KOPT-K1 (cell line): ENCODE measurements around the gene LRPAP1.
"Not testable (repeated sequence)": the region's sequence is repeated elsewhere in the genome, so short reads cannot be mapped to it uniquely, and the experiment has no call there.

Experiments used
- H3K27ac ChIP-seq: fragments of 200-600 bp; sonication (generic); 2 replicates; pipeline ENCODE4 v1.5.1; 2016; ENCODE audit warnings: antibody characterized with exemption, mild to moderate bottlenecking, low read depth, low read length; ENCODE audit not compliant: poor library complexity, severe bottlenecking
- H3K36me3 ChIP-seq: fragments of 200-600 bp; sonication (generic); 2 replicates; pipeline ENCODE4 v1.5.1; 2017; ENCODE audit warnings: antibody characterized with exemption, mild to moderate bottlenecking, low read length, moderate library complexity; ENCODE audit not compliant: insufficient read depth
- H3K9me3 ChIP-seq: fragments of 200-600 bp; sonication (generic); 2 replicates; pipeline ENCODE4 v1.5.1; 2017; ENCODE audit warnings: antibody characterized with exemption, low read length, mild to moderate bottlenecking; ENCODE audit not compliant: insufficient read depth, poor library complexity, severe bottlenecking

Gene LRPAP1

DNA sequence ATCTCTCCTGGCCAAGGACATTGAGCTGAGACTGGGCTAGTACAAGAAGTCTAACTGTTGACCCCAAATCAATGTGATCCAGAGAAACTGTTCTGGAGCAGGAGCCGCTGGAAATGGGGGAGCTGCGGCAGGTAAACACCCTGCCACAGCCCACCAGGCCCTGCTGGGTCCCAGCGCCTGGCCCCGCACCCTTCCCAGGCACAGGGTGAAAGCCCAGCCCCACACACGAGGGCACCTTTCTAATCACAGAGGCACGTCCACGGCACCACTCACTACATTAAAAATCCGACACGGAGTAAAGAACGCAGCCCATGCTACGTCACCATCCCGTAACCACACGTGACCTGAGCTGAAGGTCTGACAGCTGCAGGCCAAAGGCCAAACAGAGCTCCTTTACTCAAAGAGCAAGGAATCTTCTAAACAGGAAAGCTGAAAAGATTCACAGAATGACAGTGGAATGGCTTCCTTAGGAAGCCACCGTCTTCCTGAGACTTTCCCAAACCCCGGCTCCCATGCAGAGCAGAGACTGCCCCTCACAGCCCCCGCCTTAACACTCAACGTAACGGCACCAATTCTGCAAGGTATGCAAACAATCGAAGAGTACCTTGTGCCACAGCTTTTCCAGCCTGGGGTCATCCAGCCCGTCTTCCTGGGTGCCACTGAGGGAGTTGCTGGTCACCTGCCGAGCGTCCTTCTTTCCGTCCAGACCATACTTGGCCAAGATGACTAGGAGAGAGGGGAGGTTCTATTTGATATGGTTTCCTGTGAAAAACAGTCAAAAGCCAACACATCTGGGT lies 12.6 kb downstream of the LRPAP1 start:
- peaks cover 96% of the 10 kb centered on the region for H3K36me3 ChIP-seq
- no peaks in the 10 kb centered on the region for H3K9me3 ChIP-seq
- H3K27ac ChIP-seq, result no peak overlapping the region

DNA sequence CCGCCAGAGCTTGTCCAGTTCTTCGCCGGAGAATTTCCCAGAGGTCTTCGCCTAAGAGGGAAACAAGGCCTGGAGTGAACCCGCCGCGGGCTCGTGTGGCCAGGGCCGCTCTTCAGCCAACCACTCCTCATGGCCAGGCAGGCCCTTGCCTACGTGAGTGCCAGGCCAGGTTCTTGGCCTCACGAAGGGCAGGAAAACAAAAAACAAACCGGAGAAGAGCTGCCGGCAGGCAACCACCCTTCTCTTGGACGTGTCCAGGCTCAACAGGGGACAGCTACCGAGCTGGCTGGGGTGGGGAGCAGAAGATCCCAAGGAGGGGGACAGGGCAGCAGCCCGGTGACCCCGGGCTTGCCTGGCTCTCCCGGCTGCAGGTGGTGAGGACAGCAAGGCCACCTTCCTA lies 13.3 kb downstream of the LRPAP1 start:
- Histone ChIP-seq H3K9me3 (no peaks in the 10 kb centered on the region), H3K36me3 (peaks cover 96% of the 10 kb centered on the region), H3K27ac (no peak overlapping the region)

GRCh38 chr4:3518511-3518880 lies 13.7 kb downstream of the LRPAP1 start:
- Histone ChIP-seq H3K36me3 (peaks cover 96% of the 10 kb centered on the region), H3K9me3 (no peaks in the 10 kb centered on the region), H3K27ac (no peak overlapping the region)

DNA sequence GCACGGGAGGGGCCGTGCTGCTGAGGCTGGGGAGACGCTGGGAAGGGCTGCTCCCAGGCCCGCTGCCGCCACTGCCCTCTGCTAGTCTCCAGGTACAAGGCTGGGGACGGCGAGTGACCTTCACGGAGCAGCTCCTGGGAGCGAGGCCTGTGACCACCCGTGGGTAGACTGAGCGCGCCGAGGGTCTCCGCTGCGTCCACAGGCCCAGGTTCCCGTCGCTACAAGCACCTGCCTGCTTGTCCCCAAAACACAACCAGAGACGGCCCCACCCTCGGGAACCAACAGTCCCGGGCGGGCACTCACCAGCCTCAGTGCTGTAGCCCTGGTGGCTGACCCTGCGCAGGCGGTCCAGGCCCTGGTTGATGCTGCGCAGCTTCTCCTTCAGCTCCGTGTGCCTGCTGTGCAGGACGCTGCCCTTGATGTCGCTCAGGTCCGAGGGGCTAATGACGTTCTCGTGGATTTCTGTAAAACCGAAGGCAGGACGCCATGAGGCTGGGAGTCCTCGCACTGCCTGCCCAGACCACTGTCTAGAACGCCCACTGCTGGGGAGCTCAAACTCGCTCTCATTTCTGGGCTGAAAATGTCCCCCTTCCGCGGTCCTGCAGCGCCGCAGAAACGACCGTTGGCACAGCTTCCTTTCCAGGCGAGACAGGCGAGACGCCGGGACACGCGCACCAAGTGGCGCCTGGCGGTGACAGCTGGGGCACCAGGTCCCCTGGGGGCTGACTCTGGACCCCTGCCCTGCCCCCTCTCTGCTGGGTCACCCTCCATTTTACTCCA lies 14.3 kb downstream of the LRPAP1 start:
- Histone ChIP-seq H3K36me3 (peaks cover 96% of the 10 kb centered on the region), H3K27ac (no peak overlapping the region), H3K9me3 (no peaks in the 10 kb centered on the region)

DNA sequence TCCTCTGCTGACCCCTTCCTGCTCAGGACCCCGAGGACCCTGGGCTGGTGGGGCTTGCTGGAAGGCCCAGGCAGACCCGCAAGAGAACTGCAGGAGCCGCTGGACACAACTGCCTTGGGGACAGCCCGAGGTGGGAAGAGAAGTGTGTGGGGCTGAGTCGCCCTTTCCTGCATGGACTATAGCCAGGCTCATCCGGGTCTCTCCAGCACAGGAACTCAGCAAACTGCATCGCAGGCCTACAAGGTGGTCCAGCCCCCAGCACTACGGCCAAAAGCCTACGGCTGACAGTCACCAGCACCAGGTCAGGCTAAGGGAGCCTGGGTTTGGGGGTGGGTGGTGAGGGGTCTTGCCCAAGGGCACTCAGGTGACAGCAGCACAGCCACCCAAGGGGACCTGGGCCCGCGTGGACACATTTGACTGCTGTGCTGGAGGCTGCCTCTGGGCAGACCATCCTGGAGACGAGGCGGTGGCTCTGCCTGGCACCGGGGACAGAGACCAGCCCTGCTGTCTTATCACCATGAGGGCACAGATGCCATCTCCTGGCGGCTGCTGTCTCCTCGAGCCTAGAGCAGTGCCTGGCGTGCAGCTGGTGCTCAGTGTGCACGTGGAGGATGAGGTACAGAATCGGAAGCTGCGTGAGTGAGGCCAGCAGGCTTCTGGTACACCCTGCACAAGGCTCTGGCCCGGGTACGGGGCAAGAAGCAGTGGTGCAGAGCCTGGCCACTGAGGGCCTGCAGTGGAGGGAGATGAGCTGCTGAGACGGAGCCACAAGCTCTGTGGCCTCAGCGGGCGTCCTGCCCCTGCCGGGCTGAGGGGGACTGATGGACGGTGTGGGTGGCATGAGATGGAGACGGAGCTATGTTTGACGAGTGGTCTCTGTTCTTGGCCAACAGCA lies 15.1 kb downstream of the LRPAP1 start:
- H3K36me3 ChIP-seq, result peaks cover 96% of the 10 kb centered on the region
- no peaks in the 10 kb centered on the region for H3K9me3 ChIP-seq
- H3K27ac ChIP-seq, result no peak overlapping the region

DNA sequence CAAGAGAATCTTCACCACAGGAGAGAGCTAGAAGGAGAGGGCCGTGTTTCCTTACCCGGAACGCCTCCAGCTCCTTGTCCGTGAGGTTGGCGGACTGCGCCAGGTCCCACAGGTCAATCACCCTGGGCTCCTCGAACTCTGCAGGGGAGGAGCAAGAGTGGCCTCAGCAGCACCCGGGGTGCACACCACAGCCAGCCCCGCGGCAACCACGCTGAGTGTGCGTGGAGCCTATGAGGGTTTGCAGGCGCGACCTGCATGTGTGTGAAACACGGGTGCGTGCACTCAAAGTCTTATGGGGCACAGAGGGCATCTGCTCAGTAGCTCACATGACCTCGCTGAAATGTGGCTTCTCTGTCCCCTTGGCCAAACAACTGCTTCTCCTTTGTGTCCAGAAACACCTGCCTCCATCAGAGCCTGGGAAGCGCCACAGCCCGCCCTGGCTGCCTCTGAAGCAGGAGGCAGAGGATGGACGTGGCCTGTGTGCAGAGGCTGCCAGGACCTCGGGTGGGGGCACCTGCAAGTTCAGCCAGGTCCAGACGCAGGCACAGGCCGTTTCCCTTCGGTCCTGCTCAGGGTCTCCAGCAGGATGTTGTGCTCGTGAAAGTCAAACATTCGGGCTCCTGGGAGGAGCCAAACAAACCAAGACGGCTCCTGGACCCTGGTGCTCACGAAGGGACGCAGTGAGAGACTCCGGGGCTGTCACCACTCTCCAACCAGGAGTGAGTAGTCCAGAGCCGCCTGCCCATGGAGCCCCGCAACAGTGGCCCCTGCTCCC lies 16.0 kb downstream of the LRPAP1 start:
- peaks cover 97% of the 10 kb centered on the region for H3K36me3 ChIP-seq
- H3K9me3 ChIP-seq, result no peaks in the 10 kb centered on the region
- H3K27ac ChIP-seq, result no peak overlapping the region

GRCh38 chr4:3515646-3516045 lies 16.6 kb downstream of the LRPAP1 start:
- no peaks in the 10 kb centered on the region for H3K9me3 ChIP-seq
- peaks cover 97% of the 10 kb centered on the region for H3K36me3 ChIP-seq
- H3K27ac ChIP-seq, result no peak overlapping the region

GRCh38 chr4:3514806-3515501 lies 17.3 kb downstream of the LRPAP1 start:
- Histone ChIP-seq H3K36me3 (peaks cover 96% of the 10 kb centered on the region), H3K9me3 (no peaks in the 10 kb centered on the region), H3K27ac (no peak overlapping the region)

- H3K9me3 ChIP-seq, result no peaks in the 10 kb centered on the region
- no peak overlapping the region for H3K27ac ChIP-seq
- peaks cover 96% of the 10 kb centered on the region for H3K36me3 ChIP-seq
Measured at GRCh38 chr4:3514221-3514780, 17.9 kb downstream of the LRPAP1 start.

DNA sequence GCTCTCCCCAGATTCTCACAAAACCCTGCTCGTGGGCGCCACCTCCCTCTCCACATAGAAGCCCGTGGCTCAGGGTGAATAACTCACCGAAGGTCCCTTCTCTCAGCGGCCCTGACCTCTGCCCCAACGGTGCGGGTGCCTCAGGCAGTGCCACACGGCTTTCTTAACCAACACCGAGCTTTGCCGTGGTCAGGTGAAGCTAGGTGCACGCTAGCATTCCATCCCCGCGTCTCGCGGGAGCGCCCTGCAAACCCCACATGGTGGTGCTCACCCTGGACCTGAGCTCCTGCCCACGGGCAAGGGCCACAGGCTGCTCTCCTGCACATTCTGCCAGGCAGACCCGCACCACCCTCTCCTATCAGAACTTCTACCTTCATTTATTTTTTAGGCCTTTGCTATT lies 18.4 kb downstream of the LRPAP1 start:
- no peaks in the 10 kb centered on the region for H3K9me3 ChIP-seq
- H3K36me3 ChIP-seq, result peaks cover 95% of the 10 kb centered on the region
- H3K27ac ChIP-seq, result no peak overlapping the region

DNA sequence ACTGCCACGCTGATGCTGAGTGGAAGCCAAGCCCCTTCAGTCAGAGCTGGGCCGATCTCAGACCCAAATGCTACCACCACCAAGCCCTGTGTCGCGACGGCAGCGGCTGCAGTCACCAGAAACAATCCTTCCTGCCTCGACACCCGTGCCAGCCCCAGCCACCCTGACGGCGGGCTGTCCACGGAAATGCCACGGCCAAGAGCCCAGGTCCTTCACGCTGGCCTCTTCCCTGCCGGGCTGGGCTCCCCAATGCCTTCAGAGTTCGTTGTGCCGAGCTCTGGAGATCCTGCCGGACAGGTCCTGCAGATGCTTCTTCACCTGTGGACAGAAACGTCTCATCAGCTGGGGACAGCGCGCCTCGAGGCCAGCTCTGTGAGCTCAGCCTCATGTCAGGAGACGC lies 19.5 kb downstream of the LRPAP1 start:
- Histone ChIP-seq H3K27ac (no peak overlapping the region), H3K9me3 (no peaks in the 10 kb centered on the region), H3K36me3 (peaks cover 97% of the 10 kb centered on the region)

- Histone ChIP-seq H3K27ac (no peak overlapping the region), H3K36me3 (peaks cover 97% of the 10 kb centered on the region), H3K9me3 (no peaks in the 10 kb centered on the region)
Measured at GRCh38 chr4:3512279-3512678, 19.9 kb downstream of the LRPAP1 start.

DNA sequence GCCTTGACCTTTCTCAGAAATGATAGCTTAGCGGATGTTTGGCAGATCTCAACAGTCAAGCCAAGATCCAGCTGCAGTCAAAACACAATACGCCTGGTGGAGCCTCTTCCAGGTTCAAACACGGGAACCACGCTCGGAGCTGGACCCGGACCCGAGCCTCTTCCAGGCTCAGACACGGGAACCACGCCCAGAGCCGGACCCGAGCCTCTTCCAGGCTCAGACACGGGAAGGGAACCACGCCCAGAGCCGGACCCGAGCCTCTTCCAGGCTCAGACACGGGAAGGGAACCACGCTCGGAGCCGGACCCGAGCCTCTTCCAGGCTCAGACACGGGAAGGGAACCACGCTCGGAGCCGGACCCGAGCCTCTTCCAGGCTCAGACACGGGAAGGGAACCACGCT lies 20.6 kb downstream of the LRPAP1 start:
- not testable (repeated sequence) for H3K9me3 ChIP-seq, H3K27ac ChIP-seq
- peaks cover 97% of the 10 kb centered on the region for H3K36me3 ChIP-seq

GRCh38 chr4:3511187-3511586 lies 21.0 kb downstream of the LRPAP1 start:
- Histone ChIP-seq H3K36me3 (peaks cover 96% of the 10 kb centered on the region), H3K27ac (no peak overlapping the region), H3K9me3 (no peaks in the 10 kb centered on the region)
